Ascending aorta (tissue), 2 donors: ENCODE data around the gene FGFR4. TPM values are rescaled to one million over a fixed set of nuclear protein-coding genes. Genes with fewer than 3 reads are reported as not detected.

Source experiments
- DNase-seq, 2 donors: peaks; one replicate each; pipeline ENCODE4 v3.0.0-alpha.2; 2019; ENCODE audit warnings: low spot score in 2 of 2
- H3K27ac ChIP-seq, 2 donors: fragments of 200-600 bp; sonication (generic); one replicate each; pipeline ENCODE4 v1.5.1; 2016 to 2017; ENCODE audit warnings: mild to moderate bottlenecking in 1 of 2
- H3K27me3 ChIP-seq: fragments of 200-600 bp; sonication (generic); one replicate; pipeline ENCODE4 v1.5.1; 2017
- H3K36me3 ChIP-seq, 2 donors: fragments of 200-600 bp; sonication (generic); one replicate each; pipeline ENCODE4 v1.5.1; 2016
- H3K4me1 ChIP-seq, 2 donors: fragments of 200-600 bp; sonication (generic); one replicate each; pipeline ENCODE4 v1.5.1; 2016 to 2017; ENCODE audit warnings: mild to moderate bottlenecking in 1 of 2
- H3K4me3 ChIP-seq, 2 donors: fragments of 200-600 bp; sonication (generic); one replicate each; pipeline ENCODE4 v1.5.1; 2016 to 2017; ENCODE audit warnings: mild to moderate bottlenecking in 1 of 2
- H3K9me3 ChIP-seq, 2 donors: fragments of 200-600 bp; sonication (generic); one replicate each; pipeline ENCODE4 v1.5.1; 2016
- CTCF ChIP-seq, 3 experiments: fragments of 200-600 bp in 2 of 3; fragments of 450-650 bp in 1 of 3; sonication (generic) in 2 of 3; IDR thresholded peaks; one replicate each; pipeline ENCODE4 v1.5.1; 2016 to 2019; ENCODE audit warnings: antibody characterized with exemption in 3 of 3, mild to moderate bottlenecking in 1 of 3, moderate library complexity in 1 of 3
- intact Hi-C: fragments of 100-400 bp; cut with DNase I; formaldehyde crosslinking; loops from one replicate; pipeline ENCODE4 v1.15.1; 2023
- total RNA-seq: library from RNA; depleted of rRNA; stranded (reverse); fragments of >200 nt; gene quantifications from one replicate; pipeline ENCODE4 v1.1.0, GENCODE V29; 2016

Gene FGFR4
- total RNA-seq, 1 donor from 2014 or later = 0.85 TPM

GRCh38 chr5:177083357-177083756, 3.4 kb upstream of the FGFR4 start:
- DNase-seq = no peak
- Histone ChIP-seq H3K9me3 (no peaks in the 10 kb centered on the region), H3K36me3 (no peaks in the 10 kb centered on the region), H3K27me3 (peaks cover 16% of the 10 kb centered on the region), H3K27ac (no peak overlapping the region), H3K4me1 (peaks cover 4 to 7% of the 10 kb centered on the region in 2 donors), H3K4me3 (no peak overlapping the region)
- no peak for TF ChIP-seq CTCF (IDR thresholded peaks at IDR 0.05)
- intact Hi-C loops = no loop called here

DNA sequence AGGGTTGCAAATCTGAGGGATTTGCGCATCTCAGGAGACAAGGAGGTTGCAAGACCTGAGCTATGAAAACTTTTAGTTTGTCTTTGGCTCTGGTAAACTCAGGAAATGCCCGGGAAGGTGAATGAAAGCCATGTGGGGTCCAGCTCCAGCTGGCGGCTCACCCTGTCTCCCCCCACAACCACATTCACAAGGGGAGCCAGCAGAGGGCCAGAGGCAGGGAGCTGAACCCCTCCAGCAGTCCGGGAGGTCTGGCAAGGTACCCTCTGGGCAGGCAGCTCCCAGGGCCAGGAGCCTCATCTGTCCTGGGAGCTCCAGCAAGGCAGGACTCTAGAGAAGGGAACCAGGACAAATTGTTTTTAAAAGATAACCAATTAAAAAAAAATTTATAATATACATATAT, 2.5 kb upstream of the FGFR4 start:
- Histone ChIP-seq H3K4me3 (no peak overlapping the region), H3K36me3 (no peaks in the 10 kb centered on the region), H3K27me3 (peaks cover 16% of the 10 kb centered on the region), H3K4me1 (peaks cover 4 to 7% of the 10 kb centered on the region in 2 donors), H3K9me3 (no peaks in the 10 kb centered on the region), H3K27ac (no peak overlapping the region)
- intact Hi-C loops = no loop called here
- DNase-seq = no peak
- TF ChIP-seq CTCF (IDR thresholded peaks at IDR 0.05) = no peak

DNA sequence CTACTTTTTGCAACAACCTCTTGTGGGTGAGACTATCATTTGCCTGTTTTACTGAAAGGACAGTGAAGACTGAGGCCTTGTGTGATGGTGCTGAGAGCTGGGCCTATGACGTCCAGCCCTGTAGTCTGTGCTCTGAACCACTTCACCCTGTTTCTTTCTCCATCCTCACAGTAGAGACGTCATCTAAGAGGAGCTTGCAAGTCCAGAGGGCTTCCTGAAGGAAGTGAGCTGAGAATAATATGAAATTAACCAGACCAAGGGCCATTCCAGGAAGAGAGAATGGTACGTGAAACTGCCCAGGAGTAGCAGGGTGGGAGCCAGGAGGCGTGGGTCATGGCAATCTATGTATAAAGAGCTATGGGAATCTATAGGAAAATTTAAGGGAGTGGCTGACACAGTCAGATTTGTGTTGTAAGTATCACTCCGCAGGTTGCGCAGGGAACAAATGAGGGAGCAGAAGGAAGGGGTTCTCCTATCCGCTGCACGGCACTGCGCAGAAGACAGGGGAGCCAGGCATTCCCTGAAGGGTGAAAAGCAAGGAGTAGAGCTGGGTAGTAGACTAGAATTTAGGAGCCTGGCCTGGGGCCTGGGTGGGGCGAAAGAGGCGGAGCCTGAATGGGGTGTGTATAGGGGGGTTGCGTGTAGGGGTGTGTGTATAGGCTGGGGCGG, 596 bp upstream of the FGFR4 start:
- TF ChIP-seq CTCF (IDR thresholded peaks at IDR 0.05) = no peak
- intact Hi-C loops = no loop called here
- DNase-seq = no peak
- H3K27me3 ChIP-seq = peaks cover 16% of the 10 kb centered on the region
- H3K36me3 ChIP-seq = no peaks in the 10 kb centered on the region
- peaks cover 4 to 7% of the 10 kb centered on the region in 2 donors for H3K4me1 ChIP-seq
- H3K27ac ChIP-seq = no peak overlapping the region
- H3K9me3 ChIP-seq = no peaks in the 10 kb centered on the region
- H3K4me3 ChIP-seq = peak overlapping the region; percentile 53 to 59

- intact Hi-C loops = no loop called here
- Histone ChIP-seq H3K27me3 (peaks cover 16% of the 10 kb centered on the region), H3K27ac (no peak overlapping the region), H3K4me3 (peak overlapping the region; percentile 53 to 59), H3K9me3 (no peaks in the 10 kb centered on the region), H3K36me3 (no peaks in the 10 kb centered on the region), H3K4me1 (peaks cover 4 to 7% of the 10 kb centered on the region in 2 donors)
- DNase-seq = no peak
- TF ChIP-seq CTCF (IDR thresholded peaks at IDR 0.05) = no peak
These were observed 787 bp downstream of the FGFR4 start for GRCh38 chr5:177087398-177088005.

GRCh38 chr5:177089127-177089526, 2.4 kb downstream of the FGFR4 start:
- no peaks in the 10 kb centered on the region for H3K9me3 ChIP-seq
- peaks cover 10% of the 10 kb centered on the region for H3K27me3 ChIP-seq
- H3K27ac ChIP-seq = no peak overlapping the region
- intact Hi-C loops = no loop called here
- no peak for TF ChIP-seq CTCF (IDR thresholded peaks at IDR 0.05)
- DNase-seq = no peak
- H3K4me1 ChIP-seq = peaks cover 4 to 7% of the 10 kb centered on the region in 2 donors
- H3K4me3 ChIP-seq = no peak overlapping the region
- no peaks in the 10 kb centered on the region for H3K36me3 ChIP-seq
